CD4-positive, alpha-beta T cell treated with Interleukin-6 for 4 hours (primary cell): ENCODE results near the gene MAPK12.

Experiments
- DNase-seq: peaks from one replicate; pipeline ENCODE4 v3.0.0-alpha.2; 2020; ENCODE audit warnings: mixed read lengths

Gene MAPK12

GRCh38 chr22:50261615-50262459 lies at the start of gene MAPK12:
TSS of gene MAPK12 (minus strand) at chr22:50261683. CDS start at chr22:50261509, 174 bp downstream.
- DNase-seq = no peak

DNA sequence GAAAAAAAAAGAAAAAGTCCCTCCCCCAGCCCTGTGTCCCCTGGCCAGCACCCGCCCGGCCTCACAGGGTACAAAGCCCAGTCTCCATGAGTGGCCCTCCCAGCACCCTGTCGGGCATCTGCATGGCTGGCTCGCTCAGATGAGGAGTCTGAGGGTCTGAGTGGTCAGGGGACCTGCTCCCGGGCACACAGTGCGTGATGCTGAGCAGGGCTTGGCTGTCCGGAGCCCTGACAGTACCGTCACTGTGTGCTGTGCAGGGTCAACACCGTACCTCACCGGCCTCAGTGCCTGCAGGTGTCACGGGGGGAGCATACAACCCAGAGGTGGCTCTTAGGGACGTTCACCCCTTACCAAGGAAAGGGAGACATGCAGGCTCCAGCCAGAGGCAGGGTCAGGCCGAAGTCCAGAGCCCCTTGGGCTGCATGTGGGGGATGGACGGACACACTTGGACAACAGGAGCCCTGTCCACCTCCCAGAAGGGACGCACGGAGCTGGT lies 49.5 kb upstream of the MAPK12 start:
- DNase-seq = no peak

GRCh38 chr22:50310031-50310722 lies 48.7 kb upstream of the MAPK12 start:
- no peak for DNase-seq

GRCh38 chr22:50309601-50309991 lies 48.1 kb upstream of the MAPK12 start:
- DNase-seq = no peak

- DNase-seq = no peak
These were observed 47.6 kb upstream of the MAPK12 start for GRCh38 chr22:50308986-50309600.

DNA sequence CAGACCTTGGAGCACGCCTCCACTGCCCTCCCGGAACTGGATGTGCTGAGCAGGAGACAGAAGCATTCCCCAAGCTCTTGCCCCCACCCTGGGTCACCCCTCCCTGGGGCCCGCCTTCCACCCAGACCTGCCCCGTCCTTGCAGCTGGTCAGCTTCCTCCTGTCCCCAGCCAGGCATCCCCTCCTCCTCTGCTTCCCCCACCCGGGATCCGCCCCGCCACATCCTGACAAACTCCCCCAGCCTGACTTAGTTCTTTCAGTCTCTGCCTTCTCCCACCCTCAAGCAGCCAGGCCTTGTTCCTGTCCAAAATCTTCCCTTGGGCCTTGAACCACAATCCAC lies 47.1 kb upstream of the MAPK12 start:
- DNase-seq = no peak

- DNase-seq = no peak
These were observed 46.6 kb upstream of the MAPK12 start for GRCh38 chr22:50307890-50308596.

- DNase-seq = peak; percentile 28
These were observed 45.6 kb upstream of the MAPK12 start, which contains the start of gene PLXNB2 for GRCh38 chr22:50306753-50307749. TSS of gene PLXNB2 (minus strand) at chr22:50307646. CDS start at chr22:50290584, 17,062 bp downstream.

DNA sequence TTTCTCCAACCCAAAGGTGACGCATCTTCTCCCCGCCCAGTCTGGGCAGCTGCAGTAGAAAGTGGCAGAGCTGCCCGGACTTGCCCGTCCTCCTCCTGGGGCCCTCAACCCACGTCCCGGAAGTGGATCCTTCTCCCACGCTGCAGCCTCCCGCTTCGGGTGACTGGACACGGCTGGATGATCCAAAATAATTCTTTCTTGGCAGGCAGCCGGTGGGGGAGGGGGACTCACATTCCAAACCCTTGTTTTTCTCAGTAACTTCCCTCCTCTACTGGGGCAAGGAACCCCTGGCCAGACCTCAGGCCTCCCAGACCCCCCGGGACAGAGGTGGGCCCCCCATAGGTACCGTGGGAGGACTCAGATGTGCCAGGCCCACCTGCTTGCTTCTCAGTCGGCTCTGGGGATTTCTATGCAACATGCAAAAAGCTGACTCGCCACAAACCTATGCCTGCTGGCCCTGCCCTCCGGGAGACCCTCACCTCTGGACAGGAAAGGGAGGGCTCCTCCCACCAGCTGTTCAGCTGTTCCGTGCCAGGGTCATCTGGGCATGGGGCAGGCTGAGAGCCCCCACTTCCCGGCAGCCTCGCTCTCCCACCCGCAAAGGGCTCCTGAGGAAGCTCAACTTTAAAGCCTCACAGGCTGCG lies 44.6 kb upstream of the MAPK12 start:
- no peak for DNase-seq

- DNase-seq = no peak
These were observed 44.0 kb upstream of the MAPK12 start for GRCh38 chr22:50305393-50305922.

- no peak for DNase-seq
These were observed 43.3 kb upstream of the MAPK12 start for GRCh38 chr22:50304528-50305392.

DNA sequence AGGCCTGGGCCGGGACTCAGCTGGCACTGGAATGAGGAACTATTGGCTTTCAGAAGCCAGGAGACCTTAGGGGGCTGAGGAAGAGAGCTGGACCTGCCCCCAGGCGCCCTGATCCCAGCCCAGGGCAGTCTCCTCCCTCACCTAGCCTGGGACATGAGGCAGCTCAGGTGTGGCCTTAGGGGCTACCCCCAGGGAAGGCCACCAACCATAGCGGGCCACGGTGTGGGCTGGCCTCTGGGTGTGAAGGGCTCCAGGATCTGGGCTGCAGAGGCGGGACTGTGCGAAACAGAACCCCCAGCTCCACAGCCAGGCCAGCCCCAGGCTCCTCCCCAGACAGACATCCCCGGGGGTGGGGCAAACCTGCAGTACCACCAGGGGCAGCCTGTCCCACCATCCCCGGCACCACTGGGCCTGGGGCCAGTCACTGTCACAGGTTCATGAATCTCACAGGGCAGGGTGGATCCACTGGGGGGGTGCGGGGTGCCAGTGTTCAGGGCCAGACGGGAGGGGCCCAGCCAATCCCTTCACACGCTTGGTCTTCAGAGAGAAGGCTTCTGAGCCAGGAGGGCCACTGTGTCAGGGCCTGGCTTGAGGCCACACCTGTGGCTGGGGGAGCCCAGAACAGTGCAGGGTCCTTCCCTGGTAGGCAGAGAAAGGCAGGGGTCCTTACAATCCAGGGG lies 42.5 kb upstream of the MAPK12 start:
- DNase-seq = no peak

- DNase-seq = no peak
These were observed 42.0 kb upstream of the MAPK12 start for GRCh38 chr22:50303515-50303847.

- DNase-seq = no peak
These were observed 41.1 kb upstream of the MAPK12 start for GRCh38 chr22:50302564-50302963.

- no peak for DNase-seq
These were observed 40.6 kb upstream of the MAPK12 start for GRCh38 chr22:50302041-50302541.

DNA sequence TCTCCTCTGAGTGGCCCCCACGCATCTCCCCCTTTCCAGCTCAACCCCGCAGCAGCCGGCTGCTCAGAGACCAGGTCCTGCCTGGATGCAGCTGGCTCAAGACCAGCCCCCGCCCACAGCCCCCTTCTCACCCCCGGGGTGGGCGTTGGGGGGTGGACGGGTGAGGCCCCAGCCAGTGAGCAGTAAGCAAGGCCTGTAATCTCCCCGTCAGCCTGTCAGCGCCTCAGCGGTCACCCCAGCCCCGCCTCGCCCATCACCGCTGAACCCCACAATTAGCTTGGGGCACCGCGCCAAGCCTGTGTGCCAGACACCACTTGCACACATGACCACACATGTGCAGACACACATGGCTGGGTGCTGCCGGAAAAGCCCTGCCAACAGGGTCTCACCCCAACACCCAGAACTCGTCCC lies 40.1 kb upstream of the MAPK12 start:
- DNase-seq = no peak

- DNase-seq = no peak
These were observed 39.3 kb upstream of the MAPK12 start for GRCh38 chr22:50300620-50301257.

DNA sequence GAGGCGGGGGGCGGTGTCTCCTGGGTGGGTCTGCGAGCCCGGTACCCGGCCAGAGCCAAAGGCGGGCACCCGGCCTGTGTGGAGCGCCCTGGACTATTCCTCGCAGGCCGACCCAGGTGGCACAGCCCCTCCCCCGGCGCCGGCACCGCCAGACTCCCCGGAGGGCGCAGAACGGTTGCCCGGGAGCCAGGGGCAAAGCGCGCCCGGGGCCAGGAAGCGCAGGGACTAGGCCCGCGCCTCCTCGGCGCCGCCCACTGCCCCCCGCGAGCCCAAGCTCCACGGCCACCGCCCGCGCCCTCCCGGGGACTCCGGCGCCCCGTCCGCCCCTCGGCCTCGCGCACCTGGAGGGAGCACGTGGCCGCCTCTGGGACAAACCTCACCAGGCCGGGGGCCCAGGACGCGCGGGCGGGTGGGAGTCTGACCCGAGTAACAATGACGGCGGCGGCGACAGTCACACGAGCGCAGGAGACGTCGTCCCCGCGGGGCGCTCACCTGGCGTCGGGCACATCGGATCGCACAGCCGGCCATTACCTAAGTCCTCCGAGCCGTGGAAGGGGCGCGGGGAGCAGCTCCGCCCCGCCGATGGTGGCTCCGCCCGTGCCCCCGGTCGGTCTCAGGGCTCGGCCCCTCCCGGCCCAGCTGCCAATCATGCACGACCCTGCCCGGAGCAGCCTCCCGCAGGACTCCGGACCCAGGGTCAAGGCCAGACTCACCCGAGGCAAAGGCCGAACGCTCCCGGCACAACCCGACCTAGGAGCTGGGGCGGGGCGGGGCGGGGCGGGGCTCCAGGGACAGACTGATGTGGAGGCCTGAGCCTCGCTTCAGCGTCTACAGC lies 38.5 kb upstream of the MAPK12 start:
- no peak for DNase-seq
